ENCODE measurements around the gene TMEM52B. TPM values are rescaled to one million over a fixed set of nuclear protein-coding genes. Genes with fewer than 3 reads are reported as not detected.

The TMEM52B gene
- total and polyA plus RNA-seq, 9 of the 15 experiments (the other 6 are each of a cell fraction or from before 2014, with no cell fraction given), result not detected

GRCh38 chr12:10212739-10213131 is 33.9 kb downstream of the TMEM52B start, which contains the start of gene GABARAPL1:
GABARAPL1 (plus strand) TSS chr12:10212877; CDS start chr12:10213130, 253 bp downstream.
- 0% methylated on average over 13 of the region's 35 CpGs for WGBS (ENCODE audit: insufficient coverage, low coverage, missing lambda C conversion rate)
- intact Hi-C loops (cut with micrococcal nuclease) (no loop called here), in situ Hi-C loops (cut with MboI) (no loop called here)
- peak within 1 kb of the TSS; percentile 88 for H3K27ac ChIP-seq (ENCODE audit: extremely low read depth, low read depth, low read length)
- peak within 1 kb of the TSS; percentile 82 for H2AFZ ChIP-seq (ENCODE audit: low read depth, low read length)
- ChIA-PET POLR2A (interaction anchor here (0.6 to 1.5 kb wide), 5 partner anchors 10 to 510 kb away, joined by 3 to 6 read pairs (median 3); no protein-coding TSS in a partner anchor), CTCF (ENCODE audit: low intra/inter-chr PET ratio) (no interaction called here)
- H3K9ac ChIP-seq (ENCODE audit: insufficient read depth in 1 of 2, low read depth in 2 of 2, low read length in 2 of 2), result peak within 1 kb of the TSS; percentile 85 to 91
- FAIRE-seq (peak; percentile 29), ATAC-seq (peak; percentile 78), DNase-seq (ENCODE audit: extremely low read depth in 1 of 4, low spot score in 3 of 4) (peak; percentile 66 to 77 (median 74))
- H3K9me1 ChIP-seq (ENCODE audit: control insufficient read depth, insufficient read depth, low read length), result no peaks in the 10 kb centered on the region
- H3K27me3 ChIP-seq (ENCODE audit: control insufficient read depth in 2 of 2, insufficient read depth in 2 of 2, low read length in 2 of 2), result no peaks in the 10 kb centered on the region
- H3K4me2 ChIP-seq (ENCODE audit: insufficient read depth, low read length), result peak within 1 kb of the TSS; percentile 86
- H3K36me3 ChIP-seq (ENCODE audit: control insufficient read depth, insufficient read depth, low read length), result no peaks in the 10 kb centered on the region
- BruUV-seq (replicated peaks), result no TSS peak
- peak within 1 kb of the TSS; percentile 81 for H3K4me3 ChIP-seq
- H3K4me1 ChIP-seq (replicated peaks in 1 of 2; ENCODE audit: control insufficient read depth in 2 of 2, insufficient read depth in 2 of 2, low read length in 2 of 2), result peaks cover 12 to 22% of the 10 kb centered on the region in 2 experiments
- no peaks in the 10 kb centered on the region for H3K9me3 ChIP-seq (replicated peaks; ENCODE audit: control insufficient read depth, insufficient read depth, low read depth, low read length)
- H4K20me1 ChIP-seq (replicated peaks; ENCODE audit: control insufficient read depth, insufficient read depth, low read length), result no peaks in the 10 kb centered on the region
- H3K79me2 ChIP-seq (ENCODE audit: control insufficient read depth, insufficient read depth, low read length), result peaks cover 18% of the 10 kb centered on the region
- no peak for TF ChIP-seq ZNF609 (CRISPR knock-in tag; IDR thresholded peaks at IDR 0.05; ENCODE audit: borderline replicate concordance)
- 0 out of 4 replicates have a peak, but pooled peaks of 1 of the 2 experiments have one; percentile 25 for TF ChIP-seq MAZ (CRISPR knock-in tag; conservative IDR thresholded peaks at IDR 0.05 in 1 of 2, IDR thresholded peaks at IDR 0.05 in 1 of 2)
- TF ChIP-seq ETS2 (tag; IDR thresholded peaks at IDR 0.05; ENCODE audit: borderline replicate concordance, poor library complexity, severe bottlenecking), result no peak
- no peak for TF ChIP-seq HBP1 (CRISPR knock-in tag; IDR thresholded peaks at IDR 0.05)
- TF ChIP-seq VEZF1 (CRISPR knock-in tag; IDR thresholded peaks at IDR 0.05), result peak; percentile 81
- TF ChIP-seq ZNF124 (CRISPR knock-in tag; IDR thresholded peaks at IDR 0.05), result no peak
- peak; percentile 63; the same call in 1 of the 2 replicates for TF ChIP-seq KHSRP (IDR thresholded peaks at IDR 0.05)
- TF ChIP-seq JUND (IDR thresholded peaks at IDR 0.05; ENCODE audit: borderline replicate concordance, low read depth, low read length), result peak; percentile 45; the same call in 1 of the 2 replicates
- TF ChIP-seq JUND (tag; IDR thresholded peaks at IDR 0.05; ENCODE audit: borderline replicate concordance, low read depth, low read length), result no peak; the same call in 2 of the 3 replicates
- TF ChIP-seq SP1 (CRISPR knock-in tag; IDR thresholded peaks at IDR 0.05), result peak; percentile 35; the same call in 1 of the 2 replicates
- peak; percentile 14; the same call in 1 of the 2 replicates for TF ChIP-seq RBFOX2 (IDR thresholded peaks at IDR 0.05; ENCODE audit: low read depth, low read length)
- TF ChIP-seq ZBTB12 (CRISPR knock-in tag; IDR thresholded peaks at IDR 0.05), result 0 out of 2 replicates have a peak, but pooled peaks have one; percentile 54
- TF ChIP-seq KDM1A (IDR thresholded peaks at IDR 0.05), result no peak

Data from K562 (cell line).